ENCODE data around the gene LRRIQ4.

- TF ChIP-seq ZFP3 (CRISPR knock-in tag; IDR thresholded peaks at IDR 0.05) (no peak), ESRRG (CRISPR knock-in tag; IDR thresholded peaks at IDR 0.05) (no peak), ARNTL (CRISPR knock-in tag; IDR thresholded peaks at IDR 0.05; ENCODE audit: borderline replicate concordance, low read depth) (no peak), ISL1 (CRISPR knock-in tag; IDR thresholded peaks at IDR 0.05) (no peak), GLIS3 (CRISPR knock-in tag; IDR thresholded peaks at IDR 0.05) (no peak)
- TF ChIP-seq, protein P1, sequence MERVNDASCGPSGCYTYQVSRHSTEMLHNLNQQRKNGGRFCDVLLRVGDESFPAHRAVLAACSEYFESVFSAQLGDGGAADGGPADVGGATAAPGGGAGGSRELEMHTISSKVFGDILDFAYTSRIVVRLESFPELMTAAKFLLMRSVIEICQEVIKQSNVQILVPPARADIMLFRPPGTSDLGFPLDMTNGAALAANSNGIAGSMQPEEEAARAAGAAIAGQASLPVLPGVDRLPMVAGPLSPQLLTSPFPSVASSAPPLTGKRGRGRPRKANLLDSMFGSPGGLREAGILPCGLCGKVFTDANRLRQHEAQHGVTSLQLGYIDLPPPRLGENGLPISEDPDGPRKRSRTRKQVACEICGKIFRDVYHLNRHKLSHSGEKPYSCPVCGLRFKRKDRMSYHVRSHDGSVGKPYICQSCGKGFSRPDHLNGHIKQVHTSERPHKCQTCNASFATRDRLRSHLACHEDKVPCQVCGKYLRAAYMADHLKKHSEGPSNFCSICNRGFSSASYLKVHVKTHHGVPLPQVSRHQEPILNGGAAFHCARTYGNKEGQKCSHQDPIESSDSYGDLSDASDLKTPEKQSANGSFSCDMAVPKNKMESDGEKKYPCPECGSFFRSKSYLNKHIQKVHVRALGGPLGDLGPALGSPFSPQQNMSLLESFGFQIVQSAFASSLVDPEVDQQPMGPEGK (CRISPR knock-in tag; IDR thresholded peaks at IDR 0.05; ENCODE audit: borderline replicate concordance): no peak
- TF ChIP-seq, protein P2, sequence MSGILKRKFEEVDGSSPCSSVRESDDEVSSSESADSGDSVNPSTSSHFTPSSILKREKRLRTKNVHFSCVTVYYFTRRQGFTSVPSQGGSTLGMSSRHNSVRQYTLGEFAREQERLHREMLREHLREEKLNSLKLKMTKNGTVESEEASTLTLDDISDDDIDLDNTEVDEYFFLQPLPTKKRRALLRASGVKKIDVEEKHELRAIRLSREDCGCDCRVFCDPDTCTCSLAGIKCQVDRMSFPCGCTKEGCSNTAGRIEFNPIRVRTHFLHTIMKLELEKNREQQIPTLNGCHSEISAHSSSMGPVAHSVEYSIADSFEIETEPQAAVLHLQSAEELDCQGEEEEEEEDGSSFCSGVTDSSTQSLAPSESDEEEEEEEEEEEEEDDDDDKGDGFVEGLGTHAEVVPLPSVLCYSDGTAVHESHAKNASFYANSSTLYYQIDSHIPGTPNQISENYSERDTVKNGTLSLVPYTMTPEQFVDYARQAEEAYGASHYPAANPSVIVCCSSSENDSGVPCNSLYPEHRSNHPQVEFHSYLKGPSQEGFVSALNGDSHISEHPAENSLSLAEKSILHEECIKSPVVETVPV (CRISPR knock-in tag; IDR thresholded peaks at IDR 0.05): no peak
These were observed 51.6 kb downstream of the LRRIQ4 start for GRCh38 chr3:169864270-169864669.
